ENCODE measurements around the gene OLFM1.
"Not testable (repeated sequence)": the region's sequence is repeated elsewhere in the genome, so short reads cannot be mapped to it uniquely, and the experiment has no call there.

OLFM1 gene

DNA sequence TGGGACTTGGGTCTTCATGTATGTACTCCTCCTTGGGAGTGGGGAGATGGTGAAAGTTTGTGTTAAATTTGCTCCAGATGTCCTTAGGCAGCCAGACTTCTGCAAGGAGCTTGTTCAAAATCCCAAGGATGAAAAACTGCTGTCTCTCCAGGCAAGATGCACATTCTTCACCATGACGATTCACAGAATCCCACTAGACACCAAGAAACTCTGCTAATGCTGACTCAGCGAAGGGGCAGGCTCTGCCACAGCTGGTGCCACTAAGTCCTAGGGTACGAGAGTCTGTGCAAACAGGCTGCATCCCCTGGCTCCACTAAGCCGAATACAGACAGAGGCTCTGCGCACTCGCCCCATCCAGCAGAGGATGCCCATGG lies 71.1 kb downstream of the OLFM1 start:
- DNase-seq = no peak

DNA sequence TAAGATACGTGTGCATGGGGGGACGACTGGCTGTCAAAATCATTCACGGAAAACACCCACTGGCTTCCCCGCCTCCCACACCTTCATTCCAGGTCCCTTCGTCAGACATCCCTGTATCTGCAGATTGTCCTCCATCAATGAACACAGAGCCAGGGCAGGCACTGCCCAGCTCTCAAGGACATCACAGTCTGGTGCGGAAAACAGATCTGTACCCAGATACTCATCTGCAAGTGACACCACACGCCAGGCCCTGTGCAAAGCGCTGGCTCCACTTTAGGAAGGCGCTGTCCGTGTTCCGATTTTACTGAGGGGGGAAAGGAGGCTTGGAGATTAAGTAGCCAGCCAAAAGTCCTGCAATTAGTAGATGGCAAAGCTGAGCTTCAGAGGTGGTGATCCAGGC lies 72.3 kb downstream of the OLFM1 start:
- DNase-seq = no peak

DNA sequence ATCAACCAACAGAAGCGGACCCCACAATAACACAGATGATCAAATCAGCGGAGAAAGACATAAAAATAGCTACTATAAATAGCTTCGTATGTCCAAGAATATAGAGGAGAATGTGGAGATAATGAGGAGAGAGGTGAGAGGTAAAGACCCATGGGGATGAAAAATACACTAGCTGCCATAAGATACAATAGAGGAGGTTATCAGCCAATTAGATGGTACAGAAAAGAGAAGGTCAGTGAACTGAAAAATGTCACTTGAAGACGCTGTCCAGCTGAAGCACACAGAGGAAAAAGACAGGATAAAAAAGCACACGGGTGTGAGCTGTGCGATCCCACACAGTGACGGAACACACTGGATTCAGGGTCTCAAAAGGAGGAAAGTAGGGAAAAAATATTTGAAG lies 73.4 kb downstream of the OLFM1 start:
- no peak for DNase-seq

DNA sequence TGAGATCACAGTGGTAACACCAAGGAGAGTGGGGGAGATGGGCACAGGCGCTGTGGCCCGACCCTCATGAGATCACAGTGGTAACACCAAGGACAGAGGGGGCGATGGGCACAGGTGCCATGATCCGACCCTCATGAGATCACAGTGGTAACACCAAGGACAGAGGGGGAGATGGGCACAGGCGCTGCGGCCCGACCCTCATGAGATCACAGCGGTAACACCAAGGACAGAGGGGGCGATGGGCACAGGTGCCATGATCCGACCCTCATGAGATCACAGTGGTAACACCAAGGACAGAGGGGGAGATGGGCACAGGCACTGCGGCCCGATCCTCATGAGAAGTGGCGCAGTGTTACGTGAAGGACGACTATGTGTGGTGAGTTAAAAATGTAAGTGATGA lies 75.1 kb downstream of the OLFM1 start:
- DNase-seq = not testable (repeated sequence)

DNA sequence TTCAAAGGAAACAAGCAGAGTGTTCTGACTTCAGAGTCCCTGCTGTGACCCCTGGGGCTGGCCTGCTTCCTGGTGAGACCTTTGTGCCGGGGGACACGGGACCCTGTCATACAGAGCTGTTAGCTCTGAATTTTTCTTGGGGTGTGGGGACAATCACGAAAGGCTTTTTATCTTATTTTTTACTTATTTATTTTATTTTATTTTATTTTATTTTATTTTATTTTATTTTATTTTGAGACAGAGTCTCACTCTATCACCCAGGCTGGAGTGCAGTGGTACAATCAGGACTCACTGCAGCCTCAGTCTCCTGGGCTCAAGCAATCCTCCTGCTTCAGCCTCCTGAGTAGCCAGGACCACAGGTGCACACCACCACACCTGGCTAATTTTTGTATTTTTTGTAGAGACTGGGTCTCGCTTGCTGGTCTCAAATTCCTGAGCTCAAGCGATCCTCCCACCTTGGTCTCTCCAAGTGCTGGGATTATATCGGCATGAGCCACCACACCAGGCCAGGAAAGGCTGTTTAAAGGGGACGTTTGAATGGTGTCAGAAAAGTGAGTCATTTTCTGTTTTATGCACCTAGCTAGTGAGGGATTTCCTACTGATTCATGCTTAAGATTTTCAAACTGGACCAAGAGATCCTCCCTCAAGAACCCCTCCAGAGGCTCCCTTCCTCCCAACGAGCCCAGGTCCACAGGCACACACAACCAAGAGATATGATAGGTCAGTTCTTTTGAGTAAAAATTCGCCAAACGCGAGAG lies 75.7 kb downstream of the OLFM1 start:
- DNase-seq = no peak

DNA sequence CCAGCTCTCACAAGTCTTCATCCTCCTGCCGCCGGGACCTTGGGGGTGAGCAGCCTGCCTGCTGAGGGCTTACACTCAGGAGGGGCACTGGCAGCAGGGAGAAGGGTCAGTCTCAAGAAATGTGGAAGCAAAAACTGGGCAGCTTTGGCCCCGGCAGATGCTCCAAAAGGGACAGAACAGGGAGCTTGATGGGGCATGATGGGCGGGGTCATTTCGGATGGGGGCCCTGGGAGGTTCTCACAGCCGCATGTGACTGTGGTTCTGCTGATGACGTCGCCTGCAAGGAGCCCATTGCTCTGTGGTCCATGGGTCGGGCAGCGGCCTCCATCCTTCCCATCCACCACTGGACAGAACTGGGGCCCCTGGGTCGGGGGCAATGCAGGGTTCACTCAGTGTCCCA lies 76.6 kb downstream of the OLFM1 start:
- DNase-seq = no peak

DNA sequence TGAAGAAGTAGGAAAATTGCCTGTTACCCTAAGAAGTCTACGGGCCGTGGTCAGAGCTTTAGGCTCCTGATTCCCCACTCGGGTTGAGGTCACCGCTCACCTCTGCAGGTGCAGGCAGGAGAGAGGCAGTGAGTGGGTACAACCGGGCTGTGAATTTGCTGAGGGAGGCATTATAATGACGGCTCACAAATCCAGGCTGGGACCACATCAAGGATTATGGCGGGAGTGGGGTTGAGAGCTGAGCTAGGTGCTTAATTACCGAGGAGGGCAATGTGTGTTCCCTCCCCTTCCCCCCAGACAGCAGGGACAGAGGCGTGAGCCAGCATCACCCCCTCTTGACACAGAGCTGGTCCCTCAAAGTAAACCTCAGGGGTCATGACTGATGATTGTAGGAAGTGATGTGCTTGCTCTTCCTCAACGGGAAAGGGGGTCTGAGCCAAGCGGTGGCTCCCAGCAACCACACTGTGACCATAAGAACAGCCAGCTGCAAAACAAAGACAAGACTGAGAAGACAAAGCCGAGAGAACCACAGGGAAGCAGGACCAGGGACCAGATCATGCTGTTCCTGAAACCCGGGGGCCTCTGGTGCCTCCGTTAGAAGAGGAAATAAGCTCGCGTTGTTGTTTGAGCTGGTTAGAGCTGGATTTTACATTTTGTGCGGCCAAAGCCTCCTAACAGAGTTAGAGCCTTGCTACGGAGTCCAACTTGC lies 77.7 kb downstream of the OLFM1 start:
- no peak for DNase-seq

DNA sequence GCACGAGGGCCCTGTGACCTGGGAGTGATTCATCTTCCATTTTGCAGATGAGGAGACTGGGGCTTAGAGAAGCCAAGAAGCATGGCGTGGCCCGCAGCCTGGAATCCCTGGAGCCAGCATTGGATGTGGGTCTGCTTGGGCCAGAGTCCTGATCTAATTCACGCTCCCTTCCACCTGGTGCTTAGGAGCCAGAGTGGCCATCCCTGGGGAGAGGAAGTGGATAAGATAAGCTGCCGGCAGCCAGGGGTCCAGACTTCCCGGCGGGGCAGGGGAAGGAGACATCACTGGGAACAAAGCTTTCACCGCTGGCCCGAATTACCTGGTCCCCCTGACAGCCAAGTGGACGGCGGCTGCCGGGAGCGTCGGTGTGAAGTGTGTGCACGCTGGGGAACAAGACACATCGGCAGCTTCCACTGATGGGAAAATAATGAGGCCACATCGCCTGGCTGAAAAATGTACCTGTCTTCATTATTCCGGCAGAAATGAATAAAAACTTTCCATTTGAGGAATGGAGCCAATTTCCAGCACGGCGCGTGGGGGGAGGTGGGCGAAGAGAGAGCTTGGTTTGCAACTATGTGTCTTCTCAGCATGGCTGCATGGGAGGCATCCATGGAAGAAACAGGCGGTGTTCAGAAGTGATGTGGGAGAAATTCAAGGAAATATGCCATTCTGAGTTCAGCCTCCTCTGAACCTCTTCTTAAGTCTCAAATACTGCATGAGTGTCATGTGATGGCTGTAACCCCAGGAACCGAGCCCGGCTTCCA lies 78.5 kb downstream of the OLFM1 start:
- DNase-seq = no peak

DNA sequence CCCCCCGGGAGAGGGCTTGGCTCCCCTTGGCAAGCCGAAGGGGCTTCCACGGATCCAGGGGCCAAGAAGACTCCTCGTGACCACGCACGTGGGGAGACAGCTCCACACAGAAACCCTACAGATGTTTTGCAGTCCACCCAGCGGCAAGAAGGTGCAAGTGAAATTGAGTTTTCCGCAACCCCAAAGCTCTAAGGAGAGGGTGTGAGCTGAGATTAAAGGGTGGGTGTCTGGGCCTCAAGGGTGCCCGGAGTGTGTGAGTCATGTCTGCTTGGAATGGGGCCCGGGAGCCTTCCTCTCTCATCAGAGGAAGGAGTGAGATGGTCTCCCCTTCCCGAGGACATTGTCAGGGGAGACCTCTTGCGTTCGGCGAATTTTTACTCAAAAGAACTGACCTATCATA lies 79.1 kb downstream of the OLFM1 start:
- no peak for DNase-seq

DNA sequence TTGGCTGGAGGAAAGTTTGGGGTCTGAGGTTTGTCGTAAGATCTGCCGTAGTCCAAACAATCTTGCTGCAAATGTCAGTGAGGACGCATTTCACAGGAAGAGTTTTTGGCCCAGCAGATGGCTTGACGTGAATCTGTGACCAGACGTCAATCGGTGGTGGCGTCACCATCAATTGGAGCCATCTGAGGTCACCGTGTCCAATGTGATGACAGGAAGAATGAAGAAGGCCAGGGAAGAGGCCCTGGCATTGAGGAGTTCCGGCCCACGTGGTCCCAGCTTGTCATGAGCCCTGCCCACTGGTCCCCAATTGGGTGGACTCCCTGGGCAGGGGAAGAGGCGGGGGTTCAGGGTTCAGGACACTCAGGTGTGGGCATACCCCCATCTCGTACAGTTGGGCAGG lies 79.9 kb downstream of the OLFM1 start:
- DNase-seq = no peak

DNA sequence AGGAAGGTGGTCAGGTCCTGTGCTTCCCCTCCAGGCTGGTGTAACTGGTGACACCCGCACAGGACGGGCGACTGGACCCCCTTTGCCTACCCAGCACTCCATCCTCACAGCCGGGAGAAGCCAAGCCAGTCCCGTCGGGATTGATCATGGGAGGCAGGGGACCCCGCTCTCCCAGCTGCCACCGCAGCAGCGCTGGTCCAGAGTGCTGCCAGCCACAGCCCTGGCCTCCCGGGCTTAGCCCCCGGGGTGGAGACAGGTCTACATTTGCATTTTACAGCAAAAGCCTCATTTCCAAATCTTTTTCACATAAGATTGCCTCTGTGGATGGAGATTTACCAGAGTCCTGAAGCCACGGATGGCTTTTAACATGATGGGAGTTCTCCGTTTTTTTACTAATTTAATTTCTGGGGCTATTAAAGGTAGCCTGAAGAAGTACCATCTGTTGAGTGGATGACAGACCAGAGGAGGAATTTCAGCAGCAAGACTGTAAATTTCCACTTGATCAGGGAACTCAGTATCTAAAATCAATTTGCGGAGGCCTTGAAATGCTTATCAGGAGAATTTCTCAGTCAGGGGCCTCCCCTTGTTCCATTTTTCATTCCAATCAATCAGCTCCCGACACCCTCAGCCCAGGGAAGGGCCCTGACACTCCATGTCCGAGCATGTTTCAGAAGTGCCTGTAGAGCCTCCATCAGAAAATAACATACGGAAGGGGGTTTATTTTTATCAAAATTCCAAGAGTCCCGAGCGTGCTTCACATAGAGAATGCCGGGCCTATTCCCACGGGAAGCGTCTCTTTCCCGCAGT lies 80.6 kb downstream of the OLFM1 start:
- no peak for DNase-seq

DNA sequence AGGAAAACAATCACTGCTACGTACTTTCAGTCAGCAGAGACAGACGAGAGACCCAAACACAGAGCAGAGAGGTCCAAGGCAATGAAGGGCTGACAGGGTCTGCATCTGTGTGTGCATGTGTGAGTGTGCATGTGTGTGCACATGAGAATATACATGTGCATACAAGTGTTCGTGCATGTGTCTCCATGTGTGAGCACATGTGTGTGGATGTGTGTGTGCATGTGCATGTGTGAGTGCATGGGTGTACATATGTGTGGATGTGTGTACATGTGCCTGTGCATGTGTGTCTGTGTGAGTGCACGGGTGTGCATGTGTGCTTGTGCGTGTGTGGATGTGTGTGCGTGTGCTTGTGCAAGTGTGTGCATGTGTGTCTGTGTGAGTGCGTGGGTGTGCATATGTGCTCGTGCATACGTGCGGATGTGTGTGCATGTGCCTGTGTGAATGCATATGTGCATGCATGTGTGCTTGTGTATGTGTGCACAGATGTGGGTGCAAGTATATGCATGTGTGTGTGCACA lies 82.3 kb downstream of the OLFM1 start:
- DNase-seq = no peak

DNA sequence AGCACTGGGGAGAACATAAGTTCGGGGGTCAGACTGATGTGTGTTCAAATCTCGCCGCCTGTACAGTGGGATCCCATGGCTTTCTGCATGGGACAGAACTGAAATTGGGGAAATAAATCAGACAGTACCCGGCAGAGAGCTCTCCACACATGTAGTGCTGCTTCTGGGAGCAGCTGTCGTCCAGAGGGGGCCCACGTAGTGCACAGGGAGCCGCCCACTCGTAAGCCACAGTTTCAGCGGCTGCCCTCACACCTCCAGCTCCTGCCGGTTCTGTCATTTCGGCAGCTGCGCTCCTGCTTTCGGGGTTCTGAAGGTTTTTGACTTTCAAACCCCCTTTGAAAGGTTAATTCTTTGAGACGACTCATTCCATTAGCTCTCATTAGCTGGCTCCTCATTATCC lies 83.1 kb downstream of the OLFM1 start:
- DNase-seq = no peak

Data from kidney glomerular epithelial cell (primary cell).